NCI-H82 (cell line): ENCODE results near the gene CATSPERZ.

Source experiments
- DNase-seq: peaks from one replicate; lab custom pipeline; 2025; lab: John Stamatoyannopoulos, UW

Gene CATSPERZ

GRCh38 chr11:64264371-64264852 lies 35.7 kb upstream of the CATSPERZ start:
- DNase-seq: no peak

GRCh38 chr11:64265176-64266160 lies 34.7 kb upstream of the CATSPERZ start:
- no peak for DNase-seq

GRCh38 chr11:64266339-64266738 lies 33.8 kb upstream of the CATSPERZ start:
- no peak for DNase-seq

- no peak for DNase-seq
Measured at GRCh38 chr11:64267207-64267945, 32.8 kb upstream of the CATSPERZ start.

GRCh38 chr11:64268025-64268892 lies 31.9 kb upstream of the CATSPERZ start:
- DNase-seq: peak; percentile 71

- DNase-seq: peak; percentile 57
Measured at GRCh38 chr11:64268893-64269539, 31.1 kb upstream of the CATSPERZ start.

GRCh38 chr11:64269540-64270220 lies 30.5 kb upstream of the CATSPERZ start:
- DNase-seq: peak; percentile 99

GRCh38 chr11:64275031-64275800 lies 24.9 kb upstream of the CATSPERZ start:
- peak; percentile 38 for DNase-seq

- DNase-seq: no peak
Measured at GRCh38 chr11:64275841-64276240, 24.3 kb upstream of the CATSPERZ start.

- no peak for DNase-seq
Measured at GRCh38 chr11:64276653-64277431, 23.3 kb upstream of the CATSPERZ start.

GRCh38 chr11:64278576-64279190 lies 21.5 kb upstream of the CATSPERZ start:
- DNase-seq: no peak

GRCh38 chr11:64281957-64282770 lies 18.0 kb upstream of the CATSPERZ start:
- DNase-seq: no peak

- peak; percentile 71 for DNase-seq
Measured at GRCh38 chr11:64283092-64283491, 17.1 kb upstream of the CATSPERZ start.

- DNase-seq: peak; percentile 95
Measured at GRCh38 chr11:64284048-64284961, 15.9 kb upstream of the CATSPERZ start, which contains the start of gene BAD. BAD (minus strand) TSS chr11:64284665; CDS start chr11:64284368, 297 bp downstream.

- peak; percentile 82 for DNase-seq
Measured at GRCh38 chr11:64284962-64285884, 14.9 kb upstream of the CATSPERZ start, which contains the start of gene GPR137. GPR137 (plus strand) TSS chr11:64285848; CDS start chr11:64286525, 677 bp downstream.
